Endothelial cell of hepatic sinusoid (primary cell): ENCODE data around the gene FAM89B.

Source experiments
- in situ Hi-C: cut with HindIII; loops from 2 replicates; pipeline ENCODE4 v1.10.0; 2017; ENCODE audit warnings: low sequenced_read_pairs

The FAM89B gene

GRCh38 chr11:65571420-65571819, 918 bp upstream of the FAM89B start:
- in situ Hi-C loops, result no loop called here

GRCh38 chr11:65571940-65572339, 398 bp upstream of the FAM89B start:
- in situ Hi-C loops, result no loop called here

- in situ Hi-C loops, result no loop called here
Measured at GRCh38 chr11:65573391-65574079, 1.2 kb downstream of the FAM89B start.

GRCh38 chr11:65574109-65574810, 1.9 kb downstream of the FAM89B start:
- in situ Hi-C loops, result no loop called here

GRCh38 chr11:65574811-65575567, 2.7 kb downstream of the FAM89B start:
- in situ Hi-C loops, result no loop called here

- in situ Hi-C loops, result no loop called here
Measured at GRCh38 chr11:65575568-65576231, 3.4 kb downstream of the FAM89B start, which contains the start of gene EHBP1L1. Gene EHBP1L1 (plus strand): TSS chr11:65576053. CDS start chr11:65576303, 250 bp downstream.

- in situ Hi-C loops, result no loop called here
Measured at GRCh38 chr11:65576232-65576866, 4.0 kb downstream of the FAM89B start.

GRCh38 chr11:65576867-65577755, 4.8 kb downstream of the FAM89B start:
- in situ Hi-C loops, result no loop called here

- in situ Hi-C loops, result no loop called here
Measured at GRCh38 chr11:65577756-65578109, 5.4 kb downstream of the FAM89B start.

GRCh38 chr11:65578134-65578533, 5.8 kb downstream of the FAM89B start:
- in situ Hi-C loops, result no loop called here

GRCh38 chr11:65578667-65579066, 6.3 kb downstream of the FAM89B start:
- in situ Hi-C loops, result no loop called here

- in situ Hi-C loops, result no loop called here
Measured at GRCh38 chr11:65579291-65579690, 7.0 kb downstream of the FAM89B start.

GRCh38 chr11:65580031-65580692, 7.8 kb downstream of the FAM89B start:
- in situ Hi-C loops, result no loop called here

- in situ Hi-C loops, result no loop called here
Measured at GRCh38 chr11:65580756-65581155, 8.4 kb downstream of the FAM89B start.

- in situ Hi-C loops, result no loop called here
Measured at GRCh38 chr11:65581928-65582327, 9.6 kb downstream of the FAM89B start.

- in situ Hi-C loops, result no loop called here
Measured at GRCh38 chr11:65583589-65583988, 11.3 kb downstream of the FAM89B start.

- in situ Hi-C loops, result no loop called here
Measured at GRCh38 chr11:65584106-65584505, 11.8 kb downstream of the FAM89B start.

- in situ Hi-C loops, result no loop called here
Measured at GRCh38 chr11:65584723-65585171, 12.4 kb downstream of the FAM89B start.
